GM12878 (cell line): ENCODE measurements around the gene CA11. TPM values are rescaled to one million over a fixed set of nuclear protein-coding genes. Genes with fewer than 3 reads are reported as not detected.

Experiments
- ATAC-seq: fragments of 200-7000 bp; cut with Tn5 transposase; 3 replicates; pipeline ENCODE4 v1.9.1; 2020; ENCODE audit warnings: mild to moderate bottlenecking, moderate library complexity
- BruUV-seq: library from RNA; stranded (reverse); fragments of 400-500 nt; replicated peaks from 2 replicates; lab custom pipeline; 2021; lab: Mats Ljungman, UMichigan
- CTCF ChIA-PET: fragments of 300-600 bp; sonication (Branson Sonifier 250); formaldehyde crosslinking; extraction: SDS; loops from one replicate; lab custom pipeline; 2021; ENCODE audit warnings: inconsistent platforms; lab: Yijun Ruan, JAX
- POLR2A ChIA-PET: fragments of 350-600 bp; formaldehyde crosslinking; extraction: SDS; loops from one replicate; lab custom pipeline; 2021; ENCODE audit warnings: inconsistent platforms; lab: Charles Lee
- RAD21 ChIA-PET: fragments of 300-600 bp; sonication (Branson Sonifier 250); formaldehyde crosslinking; loops from one replicate; lab custom pipeline; 2023; ENCODE audit warnings: antibody characterized with exemption; ENCODE audit not compliant: unreplicated experiment; lab: Charles Lee
- SMC1A ChIA-PET: fragments of 300-600 bp; sonication (Branson Sonifier 250); formaldehyde crosslinking; loops from one replicate; lab custom pipeline; 2023; ENCODE audit not compliant: unreplicated experiment, uncharacterized antibody; lab: Charles Lee
- DNase-seq: peaks from one replicate; pipeline ENCODE4 v3.0.0-alpha.2; 2011; ENCODE audit warnings: low read depth, low spot score
- FAIRE-seq: peaks from 3 replicates; lab custom pipeline; 2011; peaks lifted over from hg19 to GRCh38; lab: Jason Lieb, UNC
- H2AFZ ChIP-seq: 2 replicates; pipeline ENCODE4 v1.6.0; 2011; ENCODE audit warnings: low read depth, low read length, control low read depth; ENCODE audit not compliant: control insufficient read depth
- H3K27ac ChIP-seq: 2 replicates; pipeline ENCODE4 v1.5.1; 2011; ENCODE audit warnings: control low read depth; ENCODE audit not compliant: control insufficient read depth, insufficient read depth
- H3K27me3 ChIP-seq, 2 experiments: replicated peaks in 1 of 2; 2 replicates each; pipeline versions ENCODE4 v1.6.0 to v1.6.1; 2011; ENCODE audit warnings: low read length in 1 of 2; ENCODE audit not compliant: control insufficient read depth in 2 of 2, insufficient read depth in 2 of 2
- H3K36me3 ChIP-seq, 2 experiments: 2 replicates each; pipeline ENCODE4 v1.5.1; 2011; ENCODE audit warnings: low read length in 1 of 2; ENCODE audit not compliant: control insufficient read depth in 2 of 2, insufficient read depth in 2 of 2
- H3K4me1 ChIP-seq: 2 replicates; pipeline ENCODE4 v1.6.1; 2011; ENCODE audit warnings: mild to moderate bottlenecking, low read length, moderate library complexity, mixed read lengths; ENCODE audit not compliant: control insufficient read depth, insufficient read depth
- H3K4me2 ChIP-seq: 2 replicates; pipeline ENCODE4 v1.6.0; 2011; ENCODE audit warnings: control low read depth; ENCODE audit not compliant: control insufficient read depth, insufficient read depth
- H3K4me3 ChIP-seq: fragments of 200-600 bp; sonication (generic); 2 replicates; pipeline ENCODE4 v1.5.1; 2016
- H3K79me2 ChIP-seq: 2 replicates; pipeline ENCODE4 v1.6.0; 2011; ENCODE audit warnings: low read length; ENCODE audit not compliant: control insufficient read depth, insufficient read depth
- H3K9ac ChIP-seq: 2 replicates; pipeline ENCODE4 v1.8.0; 2011; ENCODE audit warnings: low read length, control low read depth, mixed read lengths; ENCODE audit not compliant: control insufficient read depth, insufficient read depth
- H3K9me3 ChIP-seq: replicated peaks from 3 replicates; pipeline ENCODE4 v1.5.1; 2011; ENCODE audit warnings: mild to moderate bottlenecking, low read length; ENCODE audit not compliant: control insufficient read depth, insufficient read depth
- H4K20me1 ChIP-seq: 2 replicates; pipeline ENCODE4 v1.6.0; 2011; ENCODE audit not compliant: control insufficient read depth, insufficient read depth
- BCL11A ChIP-seq: IDR thresholded peaks from 2 replicates; pipeline ENCODE4 v1.6.1; 2011; ENCODE audit warnings: low read depth, low read length
- ELK1 ChIP-seq: IDR thresholded peaks from 2 replicates; pipeline ENCODE4 v1.6.1; 2012; ENCODE audit warnings: low read depth, low read length, improper control_type of control experiment
- GABPA ChIP-seq: IDR thresholded peaks from 2 replicates; pipeline ENCODE4 v1.6.1; 2014; ENCODE audit warnings: antibody characterized with exemption, low read depth, mild to moderate bottlenecking, inconsistent platforms
- HCFC1 ChIP-seq: fragments of 150-350 bp; IDR thresholded peaks from 2 replicates; pipeline ENCODE4 v1.6.1; 2014; ENCODE audit warnings: low read length
- IKZF2 ChIP-seq, 2 experiments: fragments of 450-650 bp; IDR thresholded peaks; 2 replicates each; pipeline ENCODE4 v1.6.1; 2017; ENCODE audit warnings: mild to moderate bottlenecking in 2 of 2, moderate library complexity in 2 of 2
- IRF3 ChIP-seq: fragments of 450-650 bp; IDR thresholded peaks from 2 replicates; pipeline ENCODE4 v1.6.1; 2014; ENCODE audit warnings: mild to moderate bottlenecking
- JUNB ChIP-seq: IDR thresholded peaks from 2 replicates; pipeline ENCODE4 v1.6.1; 2016; ENCODE audit warnings: antibody characterized with exemption, mild to moderate bottlenecking
- KLF5 ChIP-seq: fragments of 450-650 bp; IDR thresholded peaks from 2 replicates; pipeline ENCODE4 v1.6.1; 2014; ENCODE audit warnings: mild to moderate bottlenecking; ENCODE audit not compliant: partially characterized antibody
- LARP7 ChIP-seq: fragments of 450-650 bp; IDR thresholded peaks from 2 replicates; pipeline ENCODE4 v1.6.1; 2017; ENCODE audit warnings: mild to moderate bottlenecking
- MEF2A ChIP-seq: IDR thresholded peaks from 2 replicates; pipeline ENCODE4 v1.6.1; 2011; ENCODE audit warnings: low read depth, mild to moderate bottlenecking, low read length, moderate library complexity; ENCODE audit not compliant: insufficient read depth
- MLLT1 ChIP-seq: fragments of 450-650 bp; IDR thresholded peaks from 2 replicates; pipeline ENCODE4 v1.6.1; 2016; ENCODE audit warnings: mild to moderate bottlenecking
- MTA3 ChIP-seq: IDR thresholded peaks from 2 replicates; pipeline ENCODE4 v1.6.1; 2012; ENCODE audit warnings: low read length, inconsistent platforms, borderline replicate concordance
- NFYB ChIP-seq: IDR thresholded peaks from 2 replicates; pipeline ENCODE4 v1.6.1; 2011; ENCODE audit warnings: low read depth, mild to moderate bottlenecking, low read length, improper control_type of control experiment, moderate library complexity; ENCODE audit not compliant: insufficient read depth
- RB1 ChIP-seq: fragments of 450-650 bp; formaldehyde crosslinking; IDR thresholded peaks from 2 replicates; pipeline ENCODE4 v1.6.1; 2017; ENCODE audit warnings: mild to moderate bottlenecking, borderline replicate concordance
- SMAD5 ChIP-seq: IDR thresholded peaks from 2 replicates; pipeline ENCODE4 v1.6.1; 2016; ENCODE audit warnings: antibody characterized with exemption, low read depth
- TARDBP ChIP-seq: IDR thresholded peaks from 2 replicates; pipeline ENCODE4 v1.6.1; 2016; ENCODE audit warnings: borderline replicate concordance
- TCF3 ChIP-seq: IDR thresholded peaks from 2 replicates; pipeline ENCODE4 v1.6.1; 2012; ENCODE audit warnings: low read depth, mild to moderate bottlenecking, low read length, borderline replicate concordance; ENCODE audit not compliant: insufficient read depth
- USF2 ChIP-seq: IDR thresholded peaks from 2 replicates; pipeline ENCODE4 v1.6.1; 2011; ENCODE audit warnings: low read depth, low read length, improper control_type of control experiment, borderline replicate concordance
- YBX1 ChIP-seq: fragments of 450-650 bp; IDR thresholded peaks from 2 replicates; pipeline ENCODE4 v1.6.1; 2016; ENCODE audit warnings: antibody characterized with exemption
- YY1 ChIP-seq: IDR thresholded peaks from 2 replicates; pipeline ENCODE4 v1.6.1; 2011; ENCODE audit warnings: low read depth, mild to moderate bottlenecking, low read length
- ZNF207 ChIP-seq: fragments of 450-650 bp; IDR thresholded peaks from 2 replicates; pipeline ENCODE4 v1.6.1; 2014; ENCODE audit warnings: antibody characterized with exemption, mild to moderate bottlenecking, borderline replicate concordance
- ZNF24 ChIP-seq: fragments of 450-650 bp; IDR thresholded peaks from 2 replicates; pipeline ENCODE4 v1.6.1; 2017; ENCODE audit warnings: antibody characterized with exemption, mild to moderate bottlenecking
- WGBS: methylation state at CpG from one replicate; pipeline ENCODE4 v1.1.6; 2016; ENCODE audit warnings: low lambda C conversion rate; ENCODE audit not compliant: insufficient replicate concordance, insufficient coverage; ENCODE audit errors: missing lambda C conversion rate; 5-methylcytosine and 5-hydroxymethylcytosine counted together
- in situ Hi-C: fragments of 300-500 bp; cut with MboI; formaldehyde crosslinking; loops from 9 replicates; pipeline ENCODE4 v1.14.3; 2018; ENCODE audit warnings: mixed read lengths
- intact Hi-C: fragments of 100-400 bp; cut with micrococcal nuclease; formaldehyde crosslinking; loops from one replicate; pipeline ENCODE4 v1.14.2; 2022; ENCODE audit not compliant: unreplicated experiment
- polyA plus RNA-seq, 11 experiments: library from polyadenylated mRNA; depleted of rRNA in 4 of 11; unstranded in 6 of 11; stranded (reverse) in 5 of 11; fragments of >200 nt; fragmentation: Nextera tagmentation in 4 of 11; fragmentation: Illumina TruSeq in 1 of 11; extraction: Ambion mirVana in 4 of 11; extraction: Trizol in 1 of 11; gene quantifications; 1 replicate in 1 of 11; 2 replicates in 10 of 11; pipeline versions ENCODE4 v1.2.1 to v1.2.3, GENCODE V29; 2011 to 2016; ENCODE audit warnings: inconsistent platforms in 2 of 11, missing spikeins in 2 of 11, low read depth in 1 of 11
- total RNA-seq, 4 experiments: library from RNA; depleted of rRNA in 3 of 4; stranded (reverse); fragments of >200 nt in 3 of 4; fragmentation: Illumina TruSeq in 1 of 4; extraction: Trizol in 1 of 4; gene quantifications; 2 replicates each; pipeline versions ENCODE4 v1.2.1 to v1.2.3, GENCODE V29; 2013 to 2021

The CA11 gene
- total and polyA plus RNA-seq, 10 of the 15 experiments (the other 5 are each of a cell fraction or from before 2014, with no cell fraction given) = 1.7 to 7.5 (median 2.4) TPM

DNA sequence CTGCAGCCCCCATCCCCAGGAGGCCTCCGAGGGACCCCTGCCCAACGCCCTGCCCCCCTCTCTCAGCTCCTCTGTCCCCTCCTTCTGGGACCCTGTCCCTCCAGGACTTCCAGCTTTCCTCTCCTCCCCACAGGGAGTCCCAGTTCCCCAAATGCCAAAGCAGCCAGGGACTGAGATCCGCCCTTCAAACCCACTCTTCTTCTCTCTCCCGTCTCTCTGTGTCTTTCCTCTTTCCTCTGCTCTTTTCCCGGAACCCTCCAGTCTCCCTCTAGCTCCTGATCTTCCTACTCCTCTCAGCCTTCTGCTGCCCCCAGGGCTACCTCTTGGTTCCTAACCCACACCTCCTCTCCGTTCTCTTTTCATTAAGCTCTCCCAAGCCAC, 377 bp downstream of the CA11 start:
- peaks cover 20% of the 10 kb centered on the region for H3K4me1 ChIP-seq
- CTCF ChIA-PET = interaction anchor here (0.6 to 3.6 kb wide), 27 partner anchors 8 to 354 kb away, joined by 3 to 31 read pairs (median 4); partner anchors contain the start of genes GYS1, HSD17B14, RPL18 and RUVBL2
- BruUV-seq = no TSS peak
- POLR2A ChIA-PET = interaction anchor here (0.6 to 2.0 kb wide), 11 partner anchors 9 to 325 kb away, joined by 3 to 15 read pairs (median 4); partner anchors contain the start of genes PPP1R15A, RPL18 and SPHK2
- peak overlapping the region; percentile 97 for H3K4me2 ChIP-seq
- no peaks in the 10 kb centered on the region for H3K36me3 ChIP-seq
- peak overlapping the region; percentile 91; the same call in 1 of the 2 replicates for H3K4me3 ChIP-seq
- peak overlapping the region; percentile 88 for H2AFZ ChIP-seq
- no peak for FAIRE-seq
- H3K79me2 ChIP-seq = no peaks in the 10 kb centered on the region
- 0% methylated on average over 6 of the region's 6 CpGs for WGBS
- no peaks in the 10 kb centered on the region for H3K9me3 ChIP-seq
- peak overlapping the region; percentile 15; the same call in 1 of the 2 replicates for H3K27ac ChIP-seq
- SMC1A ChIA-PET = interaction anchor here (0.7 to 2.4 kb wide), 15 partner anchors 8 to 348 kb away, joined by 3 to 13 read pairs (median 4); partner anchors contain the start of genes DBP, GYS1 and RUVBL2
- no peak; the same call in 2 of the 3 replicates for ATAC-seq
- H3K9ac ChIP-seq = peak overlapping the region; percentile 37; the same call in 1 of the 2 replicates
- RAD21 ChIA-PET = interaction anchor here (0.6 to 2.1 kb wide), 26 partner anchors 12 to 487 kb away, joined by 3 to 18 read pairs (median 4); partner anchors contain the start of genes GYS1, HSD17B14, RPL18 and RUVBL2
- H4K20me1 ChIP-seq = no peaks in the 10 kb centered on the region
- intact Hi-C loops = loop anchor here (5.0 kb wide), 1 partner anchor 192 kb away; the partner anchor contains the start of gene HSD17B14
- no peaks in the 10 kb centered on the region for H3K27me3 ChIP-seq
- DNase-seq = no peak
- in situ Hi-C loops = loop anchor here (5.0 to 25.0 kb wide), 2 partner anchors 192 to 1242 kb away; partner anchors contain the start of genes AKT1S1, HSD17B14, IL4I1 and TBC1D17
- TF ChIP-seq IRF3 = no peak
- TF ChIP-seq MTA3 = no peak
- TF ChIP-seq RB1 = no peak
- no peak for TF ChIP-seq GABPA
- no peak for TF ChIP-seq YY1
- no peak for TF ChIP-seq KLF5
- TF ChIP-seq MLLT1 = 0 out of 2 replicates have a peak, but pooled peaks have one; percentile 8
- no peak for TF ChIP-seq ELK1
- TF ChIP-seq JUNB = no peak
- no peak; a peak in 1 of 4 replicates for TF ChIP-seq IKZF2 (IDR thresholded peaks at IDR 0.05)
- 0 out of 2 replicates have a peak, but pooled peaks have one; percentile 40 for TF ChIP-seq LARP7
- no peak for TF ChIP-seq HCFC1
- no peak for TF ChIP-seq MEF2A
- no peak for TF ChIP-seq TARDBP
- no peak for TF ChIP-seq NFYB
- TF ChIP-seq BCL11A = no peak
- TF ChIP-seq ZNF24 = no peak
- no peak for TF ChIP-seq USF2
- TF ChIP-seq YBX1 = no peak
- TF ChIP-seq TCF3 = no peak
- TF ChIP-seq SMAD5 = no peak
- TF ChIP-seq ZNF207 = no peak
